ENCODE data around the gene CCDC83. TPM values are rescaled to one million over a fixed set of nuclear protein-coding genes. Genes with fewer than 3 reads are reported as not detected.

CCDC83 gene
- total RNA-seq, 1 donor from 2014 or later: not detected

DNA sequence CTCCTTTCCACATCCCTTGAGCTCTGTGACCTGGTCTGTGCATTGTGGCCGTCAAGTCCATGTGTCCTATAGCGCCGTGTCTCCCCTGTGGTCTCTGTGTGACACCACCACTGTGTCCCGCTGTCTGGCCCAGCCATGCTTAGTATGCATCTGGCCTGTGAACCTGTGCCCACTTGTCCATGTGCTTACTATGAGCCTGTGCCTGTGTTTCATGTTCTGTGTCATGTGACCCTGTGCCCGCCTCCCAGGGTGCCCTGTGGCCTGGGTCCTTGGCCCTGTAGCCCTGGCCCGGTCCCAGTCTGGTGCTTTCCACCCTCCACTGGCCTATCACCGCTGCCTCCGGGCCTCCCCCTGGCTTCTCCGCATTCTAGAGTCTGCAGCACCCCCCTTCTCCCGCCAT lies 80.6 kb downstream of the CCDC83 start:
- Mint-ChIP-seq H3K4me1 (ENCODE audit: low read depth, unreplicated experiment) (no peaks in the 10 kb centered on the region), H3K36me3 (ENCODE audit: unreplicated experiment) (no peaks in the 10 kb centered on the region), H3K27me3 (ENCODE audit: unreplicated experiment) (peaks cover 3% of the 10 kb centered on the region), H3K9me3 (ENCODE audit: unreplicated experiment) (no peaks in the 10 kb centered on the region), H3K27ac (ENCODE audit: unreplicated experiment) (no peak overlapping the region), H3K4me3 (ENCODE audit: unreplicated experiment) (no peak overlapping the region)
- no peak for DNase-seq
- TF ChIP-seq CTCF (IDR thresholded peaks at IDR 0.05; ENCODE audit: partially characterized antibody, unreplicated experiment): no peak

- no peak for TF ChIP-seq CTCF (IDR thresholded peaks at IDR 0.05; ENCODE audit: partially characterized antibody, unreplicated experiment)
- no peak for DNase-seq
- Mint-ChIP-seq H3K36me3 (ENCODE audit: unreplicated experiment) (no peaks in the 10 kb centered on the region), H3K9me3 (ENCODE audit: unreplicated experiment) (no peaks in the 10 kb centered on the region), H3K4me3 (ENCODE audit: unreplicated experiment) (no peak overlapping the region), H3K27me3 (ENCODE audit: unreplicated experiment) (peaks cover 3% of the 10 kb centered on the region), H3K27ac (ENCODE audit: unreplicated experiment) (no peak overlapping the region), H3K4me1 (ENCODE audit: low read depth, unreplicated experiment) (no peaks in the 10 kb centered on the region)
These were observed 82.7 kb downstream of the CCDC83 start for GRCh38 chr11:85937835-85938234.

DNA sequence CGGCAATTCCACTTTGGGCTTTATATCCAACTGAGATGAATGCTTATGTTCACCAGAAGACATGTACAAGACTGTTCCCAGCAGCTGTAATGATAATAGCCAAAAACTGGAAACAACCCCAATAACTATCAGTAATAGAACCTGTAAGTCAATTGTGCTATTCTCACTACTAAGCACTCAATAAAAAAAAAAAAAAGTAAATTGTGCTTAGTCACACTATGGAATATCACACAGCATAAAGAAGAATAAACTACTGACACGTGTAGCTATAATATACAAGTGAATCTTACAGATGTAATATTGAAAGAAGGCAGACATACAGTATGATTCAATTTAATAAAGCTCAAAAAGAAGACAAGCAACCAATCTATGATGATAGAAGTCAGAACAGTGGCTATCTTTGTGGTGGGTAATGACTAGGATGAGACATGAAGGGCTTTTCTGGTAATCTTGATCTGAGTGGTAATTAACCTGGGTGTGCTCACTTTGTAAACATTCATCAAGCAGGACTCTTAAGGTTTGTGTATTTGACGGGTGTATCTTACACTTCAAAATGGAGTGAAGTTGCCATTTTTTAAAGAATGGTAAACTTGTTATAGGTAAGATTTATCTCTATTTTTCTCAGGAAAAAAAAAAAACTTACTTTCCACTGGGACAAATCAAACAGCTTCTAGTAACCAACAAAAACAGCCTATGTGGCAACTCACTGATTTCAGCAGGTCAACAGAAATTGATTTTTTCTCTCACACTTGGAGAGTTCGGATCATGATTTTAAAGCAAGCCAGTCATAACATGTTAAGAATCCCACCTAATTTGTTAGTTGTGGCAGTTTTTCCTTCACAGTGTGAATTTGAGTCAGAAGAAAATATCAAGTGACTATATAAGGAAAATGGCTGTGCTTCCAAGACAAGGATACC lies 84.2 kb downstream of the CCDC83 start:
- Mint-ChIP-seq H3K27me3 (ENCODE audit: unreplicated experiment) (peaks cover 3% of the 10 kb centered on the region), H3K36me3 (ENCODE audit: unreplicated experiment) (no peaks in the 10 kb centered on the region), H3K27ac (ENCODE audit: unreplicated experiment) (no peak overlapping the region), H3K4me3 (ENCODE audit: unreplicated experiment) (no peak overlapping the region), H3K4me1 (ENCODE audit: low read depth, unreplicated experiment) (no peaks in the 10 kb centered on the region), H3K9me3 (ENCODE audit: unreplicated experiment) (no peaks in the 10 kb centered on the region)
- no peak for TF ChIP-seq CTCF (IDR thresholded peaks at IDR 0.05; ENCODE audit: partially characterized antibody, unreplicated experiment)
- no peak for DNase-seq

DNA sequence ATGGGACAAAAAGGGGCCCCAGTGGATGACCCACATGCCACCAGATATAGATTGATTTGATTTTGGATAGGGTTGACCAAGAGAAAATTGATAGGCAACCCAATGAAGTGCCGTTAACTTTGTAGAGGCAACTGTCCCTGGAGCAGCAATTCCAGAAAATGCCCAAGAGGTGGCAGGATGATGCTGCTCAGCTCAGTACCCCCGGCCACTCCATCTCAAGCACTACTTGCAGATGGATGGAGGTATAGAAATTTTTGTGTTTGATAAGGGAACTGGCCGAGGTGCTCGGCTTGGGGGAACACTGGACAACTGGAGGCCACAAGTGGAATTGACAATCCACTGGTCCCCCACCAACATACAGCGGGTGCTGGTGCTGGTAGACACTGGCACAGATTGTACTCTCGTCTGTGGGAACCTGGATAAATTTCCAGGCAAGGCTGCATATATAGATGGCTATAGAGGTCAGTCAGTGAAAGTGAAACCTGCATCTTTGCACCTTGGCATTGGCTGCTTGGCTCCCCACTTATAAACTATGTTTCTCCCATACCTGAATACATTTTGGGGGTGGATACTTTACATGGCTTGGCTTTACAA lies 86.3 kb downstream of the CCDC83 start:
- Mint-ChIP-seq H3K36me3 (ENCODE audit: unreplicated experiment) (peaks cover 5% of the 10 kb centered on the region), H3K4me3 (ENCODE audit: unreplicated experiment) (no peak overlapping the region), H3K27me3 (ENCODE audit: unreplicated experiment) (peaks cover 3% of the 10 kb centered on the region), H3K27ac (ENCODE audit: unreplicated experiment) (no peak overlapping the region), H3K9me3 (ENCODE audit: unreplicated experiment) (no peaks in the 10 kb centered on the region), H3K4me1 (ENCODE audit: low read depth, unreplicated experiment) (no peaks in the 10 kb centered on the region)
- peak; percentile 54 for DNase-seq
- peak; percentile 47 for TF ChIP-seq CTCF (IDR thresholded peaks at IDR 0.05; ENCODE audit: partially characterized antibody, unreplicated experiment)

GRCh38 chr11:85945296-85945695 lies 90.1 kb downstream of the CCDC83 start:
- no peaks in the 10 kb centered on the region for H3K4me1 Mint-ChIP-seq (ENCODE audit: low read depth, unreplicated experiment)
- H3K4me3 Mint-ChIP-seq (ENCODE audit: unreplicated experiment): no peak overlapping the region

More at GRCh38 chr11:85945296-85945695, 90.1 kb downstream of the CCDC83 start:
- DNase-seq: no peak
- no peaks in the 10 kb centered on the region for H3K9me3 Mint-ChIP-seq (ENCODE audit: unreplicated experiment)
- no peak for TF ChIP-seq CTCF (IDR thresholded peaks at IDR 0.05; ENCODE audit: partially characterized antibody, unreplicated experiment)
- no peak overlapping the region for H3K27ac Mint-ChIP-seq (ENCODE audit: unreplicated experiment)
- peaks cover 5% of the 10 kb centered on the region for H3K36me3 Mint-ChIP-seq (ENCODE audit: unreplicated experiment)
- peaks cover 1% of the 10 kb centered on the region for H3K27me3 Mint-ChIP-seq (ENCODE audit: unreplicated experiment)
